CD14-positive monocyte (primary cell): ENCODE measurements around the gene AP2B1. TPM values are rescaled to one million over a fixed set of nuclear protein-coding genes. Genes with fewer than 3 reads are reported as not detected.

Experiments
- DNase-seq, 3 donors: peaks; one replicate each; pipeline ENCODE4 v3.0.0-alpha.2; 2011 to 2022
- H2AFZ ChIP-seq: 2 replicates; pipeline ENCODE4 v1.6.0; 2012; ENCODE audit warnings: mild to moderate bottlenecking, low read depth, low read length, inconsistent platforms; ENCODE audit not compliant: insufficient read depth, poor library complexity, severe bottlenecking
- H3K27ac ChIP-seq, 2 donors: 1 replicate in 1 of 2; 2 replicates in 1 of 2; pipeline ENCODE4 v1.5.1; 2012 to 2013; ENCODE audit warnings: low read length in 2 of 2, control low read depth in 1 of 2, inconsistent platforms in 1 of 2, low read depth in 1 of 2, mild to moderate bottlenecking in 1 of 2
- H3K27me3 ChIP-seq, 2 donors: one replicate each; pipeline versions ENCODE4 v1.6.0 to v1.6.1; 2011 to 2013; ENCODE audit warnings: low read length in 2 of 2; ENCODE audit not compliant: control insufficient read depth in 2 of 2, insufficient read depth in 2 of 2
- H3K36me3 ChIP-seq, 2 donors: replicated peaks in 1 of 2; 1 replicate in 1 of 2; 2 replicates in 1 of 2; pipeline versions ENCODE4 v1.5.1 to v1.6.1; 2012 to 2013; ENCODE audit warnings: low read length in 2 of 2, control low read depth in 1 of 2, inconsistent platforms in 1 of 2, mild to moderate bottlenecking in 1 of 2; ENCODE audit not compliant: insufficient read depth in 2 of 2, control insufficient read depth in 1 of 2
- H3K4me1 ChIP-seq, 2 donors: 1 replicate in 1 of 2; 2 replicates in 1 of 2; pipeline versions ENCODE4 v1.5.1 to v1.6.1; 2012 to 2013; ENCODE audit warnings: low read length in 2 of 2, control low read depth in 1 of 2, inconsistent platforms in 1 of 2, mild to moderate bottlenecking in 1 of 2, moderate library complexity in 1 of 2; ENCODE audit not compliant: insufficient read depth in 2 of 2, control insufficient read depth in 1 of 2
- H3K4me2 ChIP-seq: replicated peaks from 2 replicates; pipeline ENCODE3; 2012; ENCODE audit warnings: low read length, moderate library complexity, mild to moderate bottlenecking; ENCODE audit not compliant: poor library complexity, severe bottlenecking; ENCODE audit errors: extremely low read depth
- H3K4me3 ChIP-seq, 3 experiments: fragments of 200-600 bp in 1 of 3; sonication (generic) in 1 of 3; replicated peaks in 1 of 3; 1 replicate in 2 of 3; 2 replicates in 1 of 3; pipeline ENCODE4 v1.5.1; 2011 to 2013; ENCODE audit warnings: low read length in 3 of 3, mild to moderate bottlenecking in 3 of 3, control low read depth in 2 of 3, low read depth in 2 of 3, inconsistent platforms in 1 of 3, moderate library complexity in 1 of 3
- H3K79me2 ChIP-seq: 2 replicates; pipeline ENCODE4 v1.6.0; 2012; ENCODE audit warnings: mild to moderate bottlenecking, control low read depth, inconsistent platforms, low read length, moderate library complexity; ENCODE audit not compliant: insufficient read depth
- H3K9ac ChIP-seq: 2 replicates; pipeline ENCODE4 v1.6.0; 2017; ENCODE audit warnings: low read length, mild to moderate bottlenecking; ENCODE audit not compliant: insufficient read depth, poor library complexity, severe bottlenecking
- H3K9me3 ChIP-seq, 2 donors: replicated peaks in 1 of 2; 1 replicate in 1 of 2; 2 replicates in 1 of 2; pipeline versions ENCODE4 v1.5.1 to v1.6.1; 2012 to 2013; ENCODE audit warnings: low read length in 2 of 2, control low read depth in 1 of 2; ENCODE audit not compliant: control insufficient read depth in 1 of 2, insufficient read depth in 1 of 2
- H4K20me1 ChIP-seq: 2 replicates; pipeline ENCODE4 v1.6.0; 2012; ENCODE audit warnings: mild to moderate bottlenecking, low read length, control low read depth, moderate library complexity; ENCODE audit not compliant: insufficient read depth
- H3K27ac Mint-ChIP-seq, 7 donors: one replicate each; pipeline ENCODE4 v1.8.0; 2020; ENCODE audit warnings: mild to moderate bottlenecking in 7 of 7, mixed read lengths in 7 of 7, moderate library complexity in 6 of 7, inconsistent platforms in 2 of 7
- H3K27me3 Mint-ChIP-seq, 3 donors: one replicate each; pipeline ENCODE4 v1.8.0; 2021 to 2022; ENCODE audit warnings: low read depth in 3 of 3, mild to moderate bottlenecking in 3 of 3, mixed read lengths in 3 of 3, moderate library complexity in 3 of 3, inconsistent platforms in 1 of 3
- H3K36me3 Mint-ChIP-seq, 2 donors: one replicate each; pipeline ENCODE4 v1.8.0; 2020; ENCODE audit warnings: mixed read lengths in 2 of 2, inconsistent platforms in 1 of 2, mild to moderate bottlenecking in 1 of 2
- H3K4me1 Mint-ChIP-seq: one replicate; pipeline ENCODE4 v1.8.0; 2020; ENCODE audit warnings: mild to moderate bottlenecking, mixed read lengths
- H3K4me3 Mint-ChIP-seq, 2 donors: one replicate each; pipeline ENCODE4 v1.8.0; 2020; ENCODE audit warnings: mild to moderate bottlenecking in 2 of 2, mixed read lengths in 2 of 2, moderate library complexity in 1 of 2
- H3K9me3 Mint-ChIP-seq, 7 donors: one replicate each; pipeline ENCODE4 v1.8.0; 2020 to 2022; ENCODE audit warnings: mixed read lengths in 7 of 7, mild to moderate bottlenecking in 6 of 7, moderate library complexity in 6 of 7, inconsistent platforms in 2 of 7
- WGBS: methylation state at CpG from one replicate; pipeline ENCODE4 v1.1.5; 2013; ENCODE audit warnings: missing lambda C conversion rate; ENCODE audit not compliant: insufficient coverage; 5-methylcytosine and 5-hydroxymethylcytosine counted together
- intact Hi-C, 2 donors: fragments of 100-400 bp; cut with micrococcal nuclease; formaldehyde crosslinking; loops; one replicate each; pipeline versions ENCODE4 v1.15.0 to v1.15.1; 2023
- polyA plus RNA-seq, 3 donors: library from polyadenylated mRNA; depleted of rRNA in 1 of 3; unstranded in 2 of 3; stranded (reverse) in 1 of 3; fragments of 300-500 nt in 2 of 3; fragments of >200 nt in 1 of 3; fragmentation: Illumina TruSeq in 2 of 3; gene quantifications; 1 replicate in 2 of 3; 2 replicates in 1 of 3; pipeline ENCODE4 v1.2.3, GENCODE V29; 2012 to 2021
- TF ChIP-seq, protein P1 (sequence below): fragments of 200-600 bp; IDR thresholded peaks from one replicate; pipeline ENCODE4 v1.8.0; 2022; ENCODE audit warnings: antibody characterized with exemption, mild to moderate bottlenecking

AP2B1 gene
- polyA plus RNA-seq, 3 donors = 28.7 to 44.2 (median 29.4) TPM

DNA sequence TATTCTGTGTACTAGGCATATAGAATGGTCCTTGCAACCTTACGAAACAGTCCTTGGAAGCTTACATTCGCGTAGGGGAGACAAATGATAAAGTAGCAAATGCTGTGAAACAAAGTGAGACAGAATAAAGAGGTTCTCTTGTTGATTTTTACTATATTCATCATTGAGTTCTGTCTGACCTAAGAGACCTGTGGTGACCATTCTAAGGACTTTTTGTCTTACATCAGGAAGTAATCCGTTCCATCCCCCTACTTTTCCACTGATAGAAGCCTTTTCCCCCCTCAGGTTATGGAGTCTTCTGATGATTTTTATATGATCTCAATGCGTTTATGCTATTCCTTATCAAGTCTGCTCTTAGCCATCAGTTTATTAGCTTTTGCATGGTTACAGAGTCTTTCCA is 77.6 kb downstream of the AP2B1 start:
- Histone ChIP-seq H3K4me1 (no peaks in the 10 kb centered on the region), H3K36me3 (peaks cover 50 to 91% of the 10 kb centered on the region in 2 donors), H3K27ac (no peak overlapping the region), H3K4me2 (no peak overlapping the region), H3K9ac (no peak overlapping the region), H2AFZ (no peak overlapping the region), H3K9me3 (no peaks in the 10 kb centered on the region), H3K4me3 (no peak overlapping the region), H4K20me1 (no peaks in the 10 kb centered on the region), H3K27me3 (no peaks in the 10 kb centered on the region), H3K79me2 (no peaks in the 10 kb centered on the region)
- 100% methylated on average over 1 of the region's 5 CpGs for WGBS
- no peak for DNase-seq
- Mint-ChIP-seq H3K36me3 (peaks cover 68 to 85% of the 10 kb centered on the region in 2 donors), H3K9me3 (no peaks in the 10 kb centered on the region), H3K27me3 (no peaks in the 10 kb centered on the region), H3K27ac (no peak overlapping the region), H3K4me1 (no peaks in the 10 kb centered on the region), H3K4me3 (no peak overlapping the region)
- intact Hi-C loops = no loop called here
- TF ChIP-seq, protein P1, sequence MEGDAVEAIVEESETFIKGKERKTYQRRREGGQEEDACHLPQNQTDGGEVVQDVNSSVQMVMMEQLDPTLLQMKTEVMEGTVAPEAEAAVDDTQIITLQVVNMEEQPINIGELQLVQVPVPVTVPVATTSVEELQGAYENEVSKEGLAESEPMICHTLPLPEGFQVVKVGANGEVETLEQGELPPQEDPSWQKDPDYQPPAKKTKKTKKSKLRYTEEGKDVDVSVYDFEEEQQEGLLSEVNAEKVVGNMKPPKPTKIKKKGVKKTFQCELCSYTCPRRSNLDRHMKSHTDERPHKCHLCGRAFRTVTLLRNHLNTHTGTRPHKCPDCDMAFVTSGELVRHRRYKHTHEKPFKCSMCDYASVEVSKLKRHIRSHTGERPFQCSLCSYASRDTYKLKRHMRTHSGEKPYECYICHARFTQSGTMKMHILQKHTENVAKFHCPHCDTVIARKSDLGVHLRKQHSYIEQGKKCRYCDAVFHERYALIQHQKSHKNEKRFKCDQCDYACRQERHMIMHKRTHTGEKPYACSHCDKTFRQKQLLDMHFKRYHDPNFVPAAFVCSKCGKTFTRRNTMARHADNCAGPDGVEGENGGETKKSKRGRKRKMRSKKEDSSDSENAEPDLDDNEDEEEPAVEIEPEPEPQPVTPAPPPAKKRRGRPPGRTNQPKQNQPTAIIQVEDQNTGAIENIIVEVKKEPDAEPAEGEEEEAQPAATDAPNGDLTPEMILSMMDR = no peak

DNA sequence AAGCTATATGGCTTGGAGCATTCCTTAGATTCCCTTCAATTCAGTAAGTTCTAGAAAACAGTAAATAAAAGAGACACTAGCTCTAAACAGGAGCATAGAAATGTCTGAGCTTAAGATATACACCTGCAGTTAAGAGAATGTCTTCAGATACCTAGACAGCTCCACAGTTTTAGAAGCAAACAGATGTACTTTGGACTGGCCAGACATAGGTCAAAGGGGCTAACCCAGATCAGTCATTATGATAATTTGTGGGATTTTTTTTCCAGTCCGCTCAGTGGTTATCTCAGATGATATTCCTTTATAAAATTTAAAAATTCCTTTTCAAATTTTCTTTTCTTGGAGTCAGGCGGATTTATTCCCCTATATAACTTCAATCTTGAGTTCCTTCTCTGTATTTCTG is 78.5 kb downstream of the AP2B1 start:
- Histone ChIP-seq H3K27me3 (no peaks in the 10 kb centered on the region), H3K9me3 (no peaks in the 10 kb centered on the region), H4K20me1 (no peaks in the 10 kb centered on the region), H3K79me2 (no peaks in the 10 kb centered on the region), H3K4me1 (no peaks in the 10 kb centered on the region), H3K36me3 (peaks cover 52 to 91% of the 10 kb centered on the region in 2 donors), H3K9ac (no peak overlapping the region), H3K4me3 (no peak overlapping the region), H3K27ac (no peak overlapping the region), H2AFZ (no peak overlapping the region), H3K4me2 (no peak overlapping the region)
- no CpG with 5 or more reads among the region's 2 CpGs for WGBS
- Mint-ChIP-seq H3K4me3 (no peak overlapping the region), H3K27me3 (no peaks in the 10 kb centered on the region), H3K27ac (no peak overlapping the region), H3K36me3 (peaks cover 66 to 85% of the 10 kb centered on the region in 2 donors), H3K9me3 (no peaks in the 10 kb centered on the region), H3K4me1 (no peaks in the 10 kb centered on the region)
- intact Hi-C loops = no loop called here
- no peak for DNase-seq
- TF ChIP-seq, protein P1 = no peak
